BE2C (cell line): ENCODE measurements around the gene XCR1.

Experiments
- DNase-seq: peaks from one replicate; pipeline ENCODE4 v3.0.0-alpha.2; 2020
- H3K27me3 ChIP-seq: fragments of 250-450 bp; sonication (Bioruptor Pico); 2 replicates; pipeline ENCODE4 v1.5.1; 2020; ENCODE audit warnings: mild to moderate bottlenecking
- H3K36me3 ChIP-seq: fragments of 250-450 bp; sonication (Bioruptor Pico); 2 replicates; pipeline ENCODE4 v1.5.1; 2020; ENCODE audit warnings: mild to moderate bottlenecking
- H3K4me1 ChIP-seq: fragments of 250-450 bp; sonication (Bioruptor Pico); 2 replicates; pipeline ENCODE4 v1.5.1; 2020
- H3K4me3 ChIP-seq: 2 replicates; pipeline ENCODE4 v1.5.1; 2011; ENCODE audit warnings: low read depth, low read length
- H3K9me3 ChIP-seq: fragments of 250-450 bp; sonication (Bioruptor Pico); 2 replicates; pipeline ENCODE4 v1.5.1; 2020
- CTCF ChIP-seq: IDR thresholded peaks from 2 replicates; pipeline ENCODE4 v1.5.1; 2012; ENCODE audit warnings: mild to moderate bottlenecking, low read depth, low read length

Gene XCR1

GRCh38 chr3:46013316-46014094 is 13.8 kb downstream of the XCR1 start:
- Histone ChIP-seq H3K36me3 (no peaks in the 10 kb centered on the region), H3K27me3 (no peaks in the 10 kb centered on the region), H3K4me3 (no peak overlapping the region), H3K9me3 (no peaks in the 10 kb centered on the region), H3K4me1 (no peaks in the 10 kb centered on the region)
- DNase-seq, result no peak
- TF ChIP-seq CTCF, result no peak

DNA sequence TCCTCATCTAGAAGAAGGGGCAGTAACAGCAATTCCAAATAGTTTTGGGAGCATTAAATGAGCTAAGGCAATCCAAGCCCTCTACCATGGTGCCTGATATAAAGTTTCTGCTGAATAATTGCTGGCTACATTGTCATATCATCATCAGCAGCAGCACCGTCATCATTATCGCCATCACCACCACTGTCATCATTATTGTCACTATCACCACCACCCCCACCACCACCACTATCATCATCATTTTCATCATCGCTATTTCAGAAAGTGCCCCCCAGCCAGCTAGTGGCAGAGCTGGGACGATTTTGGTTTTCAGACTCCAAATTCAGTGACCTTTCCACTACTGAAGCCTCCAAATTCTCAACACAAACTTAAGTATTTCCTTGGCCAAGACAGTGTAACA is 15.0 kb downstream of the XCR1 start:
- no peak for TF ChIP-seq CTCF
- H3K4me1 ChIP-seq, result no peaks in the 10 kb centered on the region
- H3K4me3 ChIP-seq, result no peak overlapping the region
- H3K9me3 ChIP-seq, result no peaks in the 10 kb centered on the region
- H3K27me3 ChIP-seq, result no peaks in the 10 kb centered on the region
- DNase-seq, result no peak
- H3K36me3 ChIP-seq, result no peaks in the 10 kb centered on the region

GRCh38 chr3:46010519-46011113 is 16.7 kb downstream of the XCR1 start:
- no peaks in the 10 kb centered on the region for H3K27me3 ChIP-seq
- no peak for DNase-seq
- TF ChIP-seq CTCF, result no peak

DNA sequence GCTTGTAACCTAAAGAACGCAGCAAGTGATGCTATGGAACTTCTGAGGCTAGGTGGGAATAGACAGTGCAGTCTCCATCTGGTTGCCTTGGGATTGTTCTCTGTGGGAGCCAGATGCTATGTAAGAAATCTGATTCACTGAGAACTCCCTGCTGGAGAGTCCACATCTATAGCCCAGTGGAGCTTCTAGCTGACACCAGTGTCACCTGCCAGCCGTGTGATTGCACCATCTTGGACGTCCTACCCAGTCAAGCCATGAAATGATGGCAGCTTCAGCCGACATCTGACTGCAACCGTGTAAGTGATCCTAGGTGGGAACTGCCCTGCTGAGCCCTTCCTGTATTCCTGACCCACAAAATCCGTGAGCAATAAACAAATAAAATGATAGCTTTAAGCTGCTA is 19.2 kb downstream of the XCR1 start:
- Histone ChIP-seq H3K4me1 (no peaks in the 10 kb centered on the region), H3K27me3 (no peaks in the 10 kb centered on the region), H3K9me3 (no peaks in the 10 kb centered on the region), H3K4me3 (no peak overlapping the region), H3K36me3 (no peaks in the 10 kb centered on the region)
- TF ChIP-seq CTCF, result no peak
- DNase-seq, result no peak

More at GRCh38 chr3:46010519-46011113, 16.7 kb downstream of the XCR1 start:
- Histone ChIP-seq H3K9me3 (no peaks in the 10 kb centered on the region), H3K4me1 (no peaks in the 10 kb centered on the region), H3K4me3 (no peak overlapping the region), H3K36me3 (no peaks in the 10 kb centered on the region)

DNA sequence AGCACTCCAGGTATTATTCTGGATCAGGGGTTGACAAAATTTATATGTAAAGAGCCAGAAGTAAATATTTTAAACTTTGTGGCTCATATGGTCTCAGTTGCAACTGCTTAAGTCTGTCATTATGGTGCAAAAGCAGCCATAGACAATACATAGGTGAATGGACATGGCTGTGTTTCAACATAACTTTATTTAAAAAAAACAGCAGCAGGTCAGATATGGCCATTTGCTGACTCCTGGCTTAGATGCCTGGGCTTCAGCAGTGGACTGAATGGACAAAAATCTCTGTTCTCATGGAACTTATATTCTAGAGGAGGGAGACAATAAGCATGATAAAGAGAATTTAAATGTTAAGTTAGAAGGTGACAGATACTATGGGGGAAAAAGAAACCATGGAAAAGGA is 20.0 kb downstream of the XCR1 start:
- TF ChIP-seq CTCF, result no peak
- H3K4me3 ChIP-seq, result no peak overlapping the region
- H3K36me3 ChIP-seq, result no peaks in the 10 kb centered on the region
- DNase-seq, result no peak
- no peaks in the 10 kb centered on the region for H3K4me1 ChIP-seq
- H3K27me3 ChIP-seq, result no peaks in the 10 kb centered on the region
- no peaks in the 10 kb centered on the region for H3K9me3 ChIP-seq
